ENCODE results near the gene RSPH1. TPM values are rescaled to one million over a fixed set of nuclear protein-coding genes. Genes with fewer than 3 reads are reported as not detected.

Gene RSPH1
- total RNA-seq, 1 experiment from 2014 or later, result 1.5 TPM

DNA sequence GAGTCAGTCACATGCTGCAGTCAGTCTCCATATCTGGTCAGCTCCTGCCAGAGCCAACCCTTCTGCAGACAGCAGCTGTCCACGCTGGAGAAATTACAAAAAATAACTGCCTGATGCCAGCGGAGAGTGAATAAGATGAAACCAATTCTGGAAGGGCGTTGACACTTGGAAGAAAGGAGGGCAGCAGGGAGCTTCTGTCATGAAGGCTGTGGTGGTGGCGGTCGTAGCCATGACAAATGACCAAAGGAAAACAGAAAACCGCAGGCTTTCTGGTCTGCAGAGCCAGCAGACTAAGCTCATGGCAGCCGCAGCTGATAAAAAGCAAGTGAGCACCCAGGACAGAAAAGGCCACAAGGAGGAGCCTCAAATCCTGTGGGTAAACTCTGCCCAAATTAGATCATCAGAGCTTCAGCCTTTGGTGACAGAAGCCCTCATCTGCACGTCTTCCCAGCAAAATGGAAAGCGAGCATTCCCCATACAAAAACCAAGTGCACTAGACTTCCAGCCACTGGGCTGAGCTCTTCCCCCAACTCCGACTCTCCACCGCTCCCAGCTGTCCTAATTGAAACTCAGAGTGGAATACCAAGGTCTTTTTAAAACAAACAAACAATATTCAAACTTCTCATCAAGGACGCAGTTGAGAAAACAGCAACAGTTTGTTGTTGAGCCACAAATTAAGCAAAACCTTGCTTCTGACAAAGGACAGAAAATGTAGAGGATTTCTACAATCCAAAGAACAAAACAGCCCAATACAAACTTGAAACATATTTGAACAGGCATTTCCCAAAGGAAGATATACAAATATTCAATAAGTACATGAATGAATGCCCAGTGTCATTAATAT is 28.7 kb downstream of the RSPH1 start:
- Histone ChIP-seq H3K27ac (ENCODE audit: low read depth, low read length) (no peak overlapping the region), H2AFZ (ENCODE audit: low read depth, low read length, poor library complexity, severe bottlenecking) (no peak overlapping the region), H3K9me3 (ENCODE audit: control insufficient read depth in 1 of 2, insufficient read depth in 1 of 2, low read depth in 1 of 2, low read length in 2 of 2) (no peaks in the 10 kb centered on the region), H3K27me3 (ENCODE audit: insufficient read depth, low read length) (no peaks in the 10 kb centered on the region), H3K4me1 (ENCODE audit: control insufficient read depth in 1 of 2, insufficient read depth in 2 of 2, low read length in 2 of 2) (peaks cover 3 to 15% of the 10 kb centered on the region in 2 experiments; a peak in 1 of 4 replicates), H3K9ac (ENCODE audit: low read length) (no peak overlapping the region), H3K9me2 (ENCODE audit: insufficient read depth) (no peaks in the 10 kb centered on the region), H4K20me1 (ENCODE audit: insufficient read depth) (no peaks in the 10 kb centered on the region), H3K36me3 (ENCODE audit: control insufficient read depth in 1 of 2, insufficient read depth in 2 of 2, low read length in 2 of 2) (no peaks in the 10 kb centered on the region), H3K4me3 (replicated peaks in 1 of 2; ENCODE audit: low read depth in 1 of 2, low read length in 2 of 2) (no peak overlapping the region), H3K4me2 (ENCODE audit: low read length) (no peak overlapping the region), H3K79me2 (ENCODE audit: insufficient read depth, low read length) (no peaks in the 10 kb centered on the region)
- TF ChIP-seq, protein P1, sequence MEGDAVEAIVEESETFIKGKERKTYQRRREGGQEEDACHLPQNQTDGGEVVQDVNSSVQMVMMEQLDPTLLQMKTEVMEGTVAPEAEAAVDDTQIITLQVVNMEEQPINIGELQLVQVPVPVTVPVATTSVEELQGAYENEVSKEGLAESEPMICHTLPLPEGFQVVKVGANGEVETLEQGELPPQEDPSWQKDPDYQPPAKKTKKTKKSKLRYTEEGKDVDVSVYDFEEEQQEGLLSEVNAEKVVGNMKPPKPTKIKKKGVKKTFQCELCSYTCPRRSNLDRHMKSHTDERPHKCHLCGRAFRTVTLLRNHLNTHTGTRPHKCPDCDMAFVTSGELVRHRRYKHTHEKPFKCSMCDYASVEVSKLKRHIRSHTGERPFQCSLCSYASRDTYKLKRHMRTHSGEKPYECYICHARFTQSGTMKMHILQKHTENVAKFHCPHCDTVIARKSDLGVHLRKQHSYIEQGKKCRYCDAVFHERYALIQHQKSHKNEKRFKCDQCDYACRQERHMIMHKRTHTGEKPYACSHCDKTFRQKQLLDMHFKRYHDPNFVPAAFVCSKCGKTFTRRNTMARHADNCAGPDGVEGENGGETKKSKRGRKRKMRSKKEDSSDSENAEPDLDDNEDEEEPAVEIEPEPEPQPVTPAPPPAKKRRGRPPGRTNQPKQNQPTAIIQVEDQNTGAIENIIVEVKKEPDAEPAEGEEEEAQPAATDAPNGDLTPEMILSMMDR (IDR thresholded peaks at IDR 0.05 in 2 of 3, conservative IDR thresholded peaks at IDR 0.05 in 1 of 3; ENCODE audit: borderline replicate concordance in 1 of 3, insufficient read depth in 1 of 3, low read depth in 2 of 3, low read length in 2 of 3), result peak; percentile 31 to 37 (median 36); a peak in 3 of 6 replicates
- TF ChIP-seq RAD21 (IDR thresholded peaks at IDR 0.05; ENCODE audit: low read depth) (peak; percentile 64), ELF1 (IDR thresholded peaks at IDR 0.05; ENCODE audit: borderline replicate concordance, low read depth) (no peak), EGR1 (IDR thresholded peaks at IDR 0.05; ENCODE audit: low read depth) (no peak), EZH2phosphoT487 (IDR thresholded peaks at IDR 0.05; ENCODE audit: borderline replicate concordance) (no peak), CBX3 (IDR thresholded peaks at IDR 0.05; ENCODE audit: low read depth) (no peak), JUND (IDR thresholded peaks at IDR 0.05) (no peak)
- TF ChIP-seq, protein P2, sequence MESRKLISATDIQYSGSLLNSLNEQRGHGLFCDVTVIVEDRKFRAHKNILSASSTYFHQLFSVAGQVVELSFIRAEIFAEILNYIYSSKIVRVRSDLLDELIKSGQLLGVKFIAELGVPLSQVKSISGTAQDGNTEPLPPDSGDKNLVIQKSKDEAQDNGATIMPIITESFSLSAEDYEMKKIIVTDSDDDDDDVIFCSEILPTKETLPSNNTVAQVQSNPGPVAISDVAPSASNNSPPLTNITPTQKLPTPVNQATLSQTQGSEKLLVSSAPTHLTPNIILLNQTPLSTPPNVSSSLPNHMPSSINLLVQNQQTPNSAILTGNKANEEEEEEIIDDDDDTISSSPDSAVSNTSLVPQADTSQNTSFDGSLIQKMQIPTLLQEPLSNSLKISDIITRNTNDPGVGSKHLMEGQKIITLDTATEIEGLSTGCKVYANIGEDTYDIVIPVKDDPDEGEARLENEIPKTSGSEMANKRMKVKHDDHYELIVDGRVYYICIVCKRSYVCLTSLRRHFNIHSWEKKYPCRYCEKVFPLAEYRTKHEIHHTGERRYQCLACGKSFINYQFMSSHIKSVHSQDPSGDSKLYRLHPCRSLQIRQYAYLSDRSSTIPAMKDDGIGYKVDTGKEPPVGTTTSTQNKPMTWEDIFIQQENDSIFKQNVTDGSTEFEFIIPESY (IDR thresholded peaks at IDR 0.05; ENCODE audit: extremely low read depth, insufficient replicate concordance, low read length), result no peak
- ChIA-PET POLR2A (interaction anchor here (0.7 kb wide), 1 partner anchor 65 kb away, joined by 3 read pairs; no protein-coding TSS in a partner anchor), CTCF (interaction anchor here (1.0 to 1.3 kb wide), 3 partner anchors 14 to 70 kb away, joined by 3 to 10 read pairs (median 3); partner anchors contain the start of gene RSPH1), RAD21 (ENCODE audit: low non-redundant PET in 1 of 2, low total read pairs in 2 of 2, uncharacterized antibody in 2 of 2, unreplicated experiment in 2 of 2) (interaction anchor here in 1 of 2 experiments (0.5 to 1.0 kb wide), 3 partner anchors 70 to 354 kb away, joined by 3 to 4 read pairs (median 4); no protein-coding TSS in a partner anchor)
- peak; percentile 23 for DNase-seq (ENCODE audit: low read depth, low spot score)
- BruUV-seq (replicated peaks), result no TSS peak
- peak; percentile 65 for ATAC-seq
- intact Hi-C loops (cut with micrococcal nuclease), result loop anchor here (2.0 kb wide), 1 partner anchor 69 kb away; no protein-coding TSS in a partner anchor
